G401.6 (cell line): ENCODE results near the gene ZNF672.

Experiments
- FAIRE-seq: peaks from 2 replicates; lab custom pipeline; 2012; peaks lifted over from hg19 to GRCh38; lab: Jason Lieb, UNC

Gene ZNF672

DNA sequence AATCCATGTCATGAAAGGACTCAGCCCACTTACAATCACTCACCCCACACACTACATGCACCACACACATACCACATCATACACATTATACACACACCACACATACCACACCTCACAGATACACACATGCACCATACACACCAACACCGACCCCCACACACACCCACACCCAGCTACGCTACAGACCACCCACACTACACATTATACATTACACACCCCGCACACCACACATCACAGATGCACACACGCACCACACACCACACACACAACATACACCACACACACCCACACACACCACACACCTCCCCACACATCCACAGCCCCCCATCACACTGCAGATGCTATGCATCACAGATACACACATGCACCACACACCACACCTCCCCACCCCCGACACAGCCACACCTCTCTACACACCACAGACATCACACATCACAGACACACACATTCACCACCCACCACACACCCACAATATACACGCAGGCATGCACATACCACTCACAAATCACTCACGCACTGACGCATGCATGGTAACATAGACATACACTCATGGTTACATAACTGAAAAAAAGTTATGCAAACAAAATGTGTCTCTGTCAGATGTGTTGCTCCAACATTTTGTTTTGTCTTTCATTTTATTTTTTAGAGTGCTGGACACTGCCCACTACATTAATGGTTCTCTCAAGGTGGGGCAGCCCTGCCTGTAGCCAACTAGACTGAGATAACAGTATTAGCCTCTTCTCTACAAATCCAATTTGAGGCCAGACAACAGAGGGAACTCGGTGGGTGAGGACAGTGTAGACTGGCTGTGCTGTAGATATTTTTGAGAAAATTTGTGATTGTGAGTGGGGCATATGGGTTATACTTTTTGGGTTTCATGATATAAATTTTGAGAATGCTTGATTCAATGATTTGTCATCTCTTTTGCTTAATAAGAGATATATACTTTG is 52.8 kb downstream of the ZNF672 start:
- FAIRE-seq: no peak

DNA sequence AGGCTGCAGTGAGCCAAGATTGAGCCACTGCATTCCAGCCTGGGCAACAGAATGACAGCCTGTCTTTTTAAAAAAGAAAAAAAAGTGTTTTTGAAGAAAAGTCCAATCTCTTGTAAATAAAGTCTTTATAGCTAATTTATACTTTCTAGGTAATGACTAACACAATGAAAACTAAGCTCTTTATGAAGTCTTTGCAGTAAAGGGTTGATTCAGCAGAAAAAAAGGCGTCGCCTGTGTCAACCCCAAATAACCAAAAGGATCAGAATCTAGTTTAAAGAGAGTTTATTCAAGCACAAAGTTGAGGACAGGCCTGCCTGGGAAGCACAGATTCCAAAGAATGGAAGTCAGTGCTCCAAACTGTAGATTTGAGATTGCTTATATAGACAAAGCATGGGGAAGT is 53.7 kb downstream of the ZNF672 start:
- no peak for FAIRE-seq

DNA sequence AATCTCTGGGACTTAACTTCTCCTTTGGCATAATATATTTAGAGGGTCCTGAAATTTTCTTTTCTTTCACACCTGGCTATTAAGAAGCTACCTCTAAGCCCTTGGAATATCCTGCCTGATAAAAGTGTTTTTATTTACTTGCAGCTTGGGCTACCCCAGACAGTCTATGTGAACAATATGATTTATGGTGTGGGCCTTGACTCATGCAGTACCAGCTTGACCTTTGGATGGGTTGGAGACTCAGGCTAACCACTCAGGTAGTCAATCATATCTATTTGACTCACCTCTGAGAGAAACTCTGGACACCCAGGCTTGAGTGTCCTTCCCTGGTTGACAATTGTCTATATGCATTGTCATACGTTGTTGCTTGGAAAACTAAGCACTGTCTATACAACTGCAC is 54.6 kb downstream of the ZNF672 start:
- FAIRE-seq: no peak

DNA sequence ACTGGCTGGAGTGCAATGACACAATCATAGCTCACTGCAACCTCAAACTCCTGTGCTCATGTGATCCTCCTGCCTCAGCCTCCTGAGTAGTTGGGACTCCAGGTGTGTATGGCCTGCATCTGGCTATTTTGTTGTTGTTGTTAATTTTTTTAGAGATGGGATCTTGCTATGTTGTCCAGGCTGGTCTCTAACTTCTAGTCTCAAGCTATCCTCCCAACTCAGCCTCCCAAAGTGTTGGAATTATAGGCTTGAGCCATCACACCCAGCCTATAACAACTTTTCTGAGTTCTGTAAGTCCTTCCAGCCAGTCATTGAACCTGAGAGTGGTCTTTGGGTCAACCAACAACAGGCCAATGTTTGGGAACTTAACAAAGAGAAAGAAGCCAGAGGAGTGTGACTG is 56.8 kb downstream of the ZNF672 start:
- FAIRE-seq: no peak

DNA sequence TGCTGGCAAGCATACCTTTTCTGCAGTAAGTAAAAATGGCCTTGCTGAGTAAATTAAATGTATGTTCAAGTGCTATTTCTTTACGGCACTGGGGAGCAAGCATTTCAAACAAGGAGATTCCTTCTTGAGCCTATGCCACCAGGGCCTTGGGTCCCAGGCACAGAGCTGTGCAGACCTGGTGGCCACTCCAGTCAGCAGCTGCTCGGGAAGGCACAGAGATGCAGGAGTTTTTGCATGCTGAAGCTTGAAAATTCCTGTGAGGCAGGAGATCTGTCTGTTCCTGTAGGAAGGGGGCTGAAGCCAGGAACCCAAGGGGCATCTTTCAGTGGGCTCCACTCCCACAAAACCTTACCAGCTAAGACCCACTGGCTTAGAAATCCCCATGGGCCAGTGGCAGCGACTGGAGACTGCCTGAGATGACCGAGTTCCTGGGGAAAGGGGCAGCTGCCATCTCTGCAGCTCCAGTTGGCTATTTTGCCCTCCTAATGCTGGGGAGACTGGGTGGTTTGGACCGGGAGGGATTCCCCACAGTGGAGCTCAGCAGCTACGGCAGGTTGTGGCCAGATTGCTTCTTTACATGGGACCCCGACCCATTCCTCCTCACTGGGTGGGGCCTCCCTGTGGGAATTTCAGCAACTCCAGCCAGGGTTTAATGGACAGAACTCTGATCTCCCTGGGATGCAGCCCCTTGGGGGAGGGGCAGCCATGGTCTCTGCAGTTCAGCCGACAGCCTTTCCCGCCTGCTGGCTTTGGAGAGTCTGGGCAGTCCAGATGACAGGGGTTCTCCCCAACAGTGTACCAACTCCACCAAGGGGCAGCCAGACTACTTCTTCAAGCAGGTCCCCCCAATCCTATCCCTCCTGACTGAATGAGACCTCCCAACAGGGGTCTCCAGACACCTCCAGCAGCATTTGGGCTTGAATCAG is 59.7 kb downstream of the ZNF672 start:
- FAIRE-seq: no peak
